Omental fat pad (tissue), 4 donors: ENCODE results near the gene CBLN2. TPM values are rescaled to one million over a fixed set of nuclear protein-coding genes. Genes with fewer than 3 reads are reported as not detected.

ENCODE experiments used
- ATAC-seq: fragments of 150-250 bp; one replicate; pipeline ENCODE4 v1.9.1; 2016; ENCODE audit warnings: mild to moderate bottlenecking, moderate library complexity; ENCODE audit not compliant: low FRiP score
- DNase-seq: peaks from one replicate; pipeline ENCODE4 v3.0.0-alpha.2; 2019; ENCODE audit warnings: low spot score
- total RNA-seq, 4 donors: library from RNA; depleted of rRNA; stranded (reverse); fragments of >200 nt; gene quantifications; one replicate each; pipeline ENCODE4 v1.1.0, GENCODE V29; 2016
- TF ChIP-seq, protein P1 (sequence below), 3 donors: fragments of 450-650 bp; IDR thresholded peaks; one replicate each; pipeline ENCODE4 v1.5.1; 2016 to 2017; ENCODE audit warnings: antibody characterized with exemption in 3 of 3, mild to moderate bottlenecking in 3 of 3, moderate library complexity in 2 of 3

Gene CBLN2
- total RNA-seq, 4 donors from 2014 or later: 0.19 to 3.0 (median 0.72) TPM; not detected in 1

DNA sequence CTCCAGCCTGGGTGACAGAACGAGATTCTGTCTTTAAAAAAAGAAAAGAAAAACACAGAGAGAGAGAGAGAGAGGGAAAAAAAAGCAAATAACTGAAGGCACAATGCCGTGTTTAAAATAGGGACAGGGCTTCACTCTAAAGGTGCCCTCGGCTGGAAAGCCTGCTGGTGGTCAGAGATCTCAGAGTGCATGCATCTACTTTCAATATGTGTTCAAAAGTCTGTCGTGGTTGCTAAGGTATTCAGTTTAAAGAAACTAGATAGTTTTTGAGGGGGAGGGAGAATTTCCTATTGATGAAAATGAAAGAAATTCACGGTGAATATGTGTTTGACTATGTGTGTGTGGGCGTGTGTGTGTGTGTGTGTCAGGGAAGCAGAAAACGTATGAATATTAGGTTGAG lies 11.0 kb upstream of the CBLN2 start:
- TF ChIP-seq, protein P1, sequence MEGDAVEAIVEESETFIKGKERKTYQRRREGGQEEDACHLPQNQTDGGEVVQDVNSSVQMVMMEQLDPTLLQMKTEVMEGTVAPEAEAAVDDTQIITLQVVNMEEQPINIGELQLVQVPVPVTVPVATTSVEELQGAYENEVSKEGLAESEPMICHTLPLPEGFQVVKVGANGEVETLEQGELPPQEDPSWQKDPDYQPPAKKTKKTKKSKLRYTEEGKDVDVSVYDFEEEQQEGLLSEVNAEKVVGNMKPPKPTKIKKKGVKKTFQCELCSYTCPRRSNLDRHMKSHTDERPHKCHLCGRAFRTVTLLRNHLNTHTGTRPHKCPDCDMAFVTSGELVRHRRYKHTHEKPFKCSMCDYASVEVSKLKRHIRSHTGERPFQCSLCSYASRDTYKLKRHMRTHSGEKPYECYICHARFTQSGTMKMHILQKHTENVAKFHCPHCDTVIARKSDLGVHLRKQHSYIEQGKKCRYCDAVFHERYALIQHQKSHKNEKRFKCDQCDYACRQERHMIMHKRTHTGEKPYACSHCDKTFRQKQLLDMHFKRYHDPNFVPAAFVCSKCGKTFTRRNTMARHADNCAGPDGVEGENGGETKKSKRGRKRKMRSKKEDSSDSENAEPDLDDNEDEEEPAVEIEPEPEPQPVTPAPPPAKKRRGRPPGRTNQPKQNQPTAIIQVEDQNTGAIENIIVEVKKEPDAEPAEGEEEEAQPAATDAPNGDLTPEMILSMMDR (IDR thresholded peaks at IDR 0.05): no peak
- DNase-seq: no peak

DNA sequence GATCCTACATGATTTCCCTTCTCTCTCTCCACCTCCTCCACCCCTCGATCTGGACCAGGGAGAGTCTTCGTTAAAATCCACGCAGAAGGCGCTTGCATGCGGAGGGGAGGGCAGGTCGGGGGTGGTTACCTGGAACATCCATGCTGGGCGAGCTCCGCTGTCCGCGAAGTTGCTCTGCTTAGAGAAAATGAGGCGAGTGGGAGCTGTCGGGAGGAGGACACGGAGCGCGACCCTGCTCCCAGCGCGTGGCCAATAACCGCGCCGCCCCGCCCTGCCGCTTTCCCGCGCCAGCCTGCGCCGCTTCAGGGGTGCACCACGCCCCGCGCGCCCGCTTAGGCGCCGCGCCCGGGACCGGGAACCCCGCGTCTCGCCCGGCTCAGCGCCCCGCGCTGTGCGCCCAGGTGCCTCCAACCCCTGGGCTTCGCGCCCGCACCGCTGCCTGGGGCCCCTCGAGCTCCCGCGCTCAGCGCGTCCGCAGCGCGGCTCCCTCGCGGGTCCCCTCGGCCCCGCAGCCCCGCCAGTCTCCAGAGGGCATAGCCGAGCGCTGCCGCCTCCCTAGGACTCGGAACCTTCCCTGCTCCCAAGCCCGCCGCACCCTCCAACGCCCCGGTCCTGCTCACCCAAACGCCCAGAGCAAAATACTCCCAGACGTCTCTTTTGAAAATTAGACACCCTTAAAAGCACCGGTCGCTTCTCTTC lies 636 bp downstream of the CBLN2 start:
- DNase-seq: no peak
- peak; percentile 32 for ATAC-seq
- TF ChIP-seq, protein P1 (IDR thresholded peaks at IDR 0.05): no peak

More for the DNA sequence above, 11.0 kb upstream of the CBLN2 start:
- ATAC-seq: no peak

DNA sequence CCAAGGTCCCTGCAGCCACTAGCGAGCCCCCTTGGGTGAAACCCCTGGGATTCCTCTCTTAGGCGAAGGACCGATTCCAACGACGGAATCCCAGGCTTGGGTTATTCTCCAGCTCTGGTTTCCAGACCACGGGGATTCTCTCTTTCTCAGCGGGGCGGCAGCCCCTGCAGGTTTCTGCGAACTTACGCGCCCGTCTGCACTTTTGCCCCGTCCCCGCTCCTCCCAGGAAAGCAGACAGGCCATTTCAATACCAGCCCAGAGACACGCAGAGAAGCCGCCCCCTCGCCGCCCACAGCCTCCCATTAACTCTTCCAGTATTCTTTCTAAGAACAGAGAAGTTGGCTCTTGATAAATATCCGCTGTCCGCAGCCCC lies 1.2 kb downstream of the CBLN2 start:
- TF ChIP-seq, protein P1 (IDR thresholded peaks at IDR 0.05): no peak
- no peak for ATAC-seq
- no peak for DNase-seq

DNA sequence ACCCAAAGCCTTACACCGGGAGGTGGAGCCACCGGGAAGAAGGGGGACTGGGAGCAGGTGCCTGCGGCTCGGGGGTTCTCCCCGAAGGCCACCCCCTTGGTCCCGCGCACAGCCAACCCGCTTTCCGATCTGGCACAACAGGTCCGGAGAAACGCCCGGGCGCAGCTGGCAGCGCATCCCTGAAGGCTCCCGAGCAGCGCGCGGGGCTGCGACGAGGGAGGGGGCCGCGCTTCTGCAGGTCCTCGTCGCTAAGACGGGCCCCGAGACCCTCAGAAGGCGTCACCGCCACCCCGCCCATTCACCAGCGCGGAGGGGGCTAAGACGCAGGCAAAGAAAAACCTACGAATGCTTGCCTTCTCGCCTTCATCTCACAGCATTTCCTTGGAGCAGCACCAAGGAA lies 1.8 kb downstream of the CBLN2 start:
- TF ChIP-seq, protein P1 (IDR thresholded peaks at IDR 0.05): no peak
- DNase-seq (no peak), ATAC-seq (no peak)

DNA sequence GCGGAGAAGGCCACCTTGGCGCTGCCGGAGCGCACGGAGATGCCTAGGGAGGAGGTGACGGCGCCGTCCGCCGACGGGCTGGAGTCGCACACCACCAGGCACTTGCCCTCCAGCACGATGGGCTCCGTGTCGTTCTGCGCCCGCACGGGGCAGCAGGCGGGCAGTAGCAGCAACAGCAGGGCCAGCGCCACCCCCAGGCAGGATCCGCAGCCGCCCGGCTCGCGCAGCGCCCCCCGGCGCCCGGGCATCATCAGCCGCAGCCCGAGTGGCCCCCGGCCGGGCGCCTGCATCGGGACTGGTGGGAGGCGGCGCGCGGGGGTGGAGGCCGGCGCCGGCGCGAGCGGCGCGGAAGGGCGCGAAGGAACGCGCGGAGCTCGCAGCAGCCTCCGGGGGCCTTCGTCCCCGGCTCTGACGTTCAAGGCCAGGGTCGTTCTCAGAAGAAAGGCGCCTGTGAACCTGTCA lies 2.2 kb downstream of the CBLN2 start:
- ATAC-seq: peak; percentile 15
- no peak for DNase-seq
- TF ChIP-seq, protein P1 (IDR thresholded peaks at IDR 0.05): no peak

DNA sequence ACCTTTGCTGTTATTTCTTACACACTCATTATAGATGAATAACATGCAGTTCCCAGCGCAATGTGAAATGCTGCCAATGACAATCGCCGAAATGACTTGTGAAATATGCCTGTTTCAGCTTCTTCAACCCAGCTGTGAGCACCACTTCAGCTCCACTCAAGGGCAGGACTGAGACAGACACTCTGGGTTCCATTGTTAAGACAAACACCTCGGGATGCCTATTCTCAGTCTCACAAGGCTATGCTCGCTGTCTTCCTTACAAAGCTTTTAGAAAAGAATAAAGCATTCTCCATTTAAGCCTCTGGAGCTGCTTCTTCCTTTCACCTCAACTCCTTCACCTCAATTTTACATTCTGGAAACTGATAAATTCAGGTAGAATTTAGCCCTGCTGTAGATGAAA lies 4.2 kb downstream of the CBLN2 start:
- DNase-seq (no peak), ATAC-seq (no peak)
- TF ChIP-seq, protein P1 (IDR thresholded peaks at IDR 0.05): no peak

DNA sequence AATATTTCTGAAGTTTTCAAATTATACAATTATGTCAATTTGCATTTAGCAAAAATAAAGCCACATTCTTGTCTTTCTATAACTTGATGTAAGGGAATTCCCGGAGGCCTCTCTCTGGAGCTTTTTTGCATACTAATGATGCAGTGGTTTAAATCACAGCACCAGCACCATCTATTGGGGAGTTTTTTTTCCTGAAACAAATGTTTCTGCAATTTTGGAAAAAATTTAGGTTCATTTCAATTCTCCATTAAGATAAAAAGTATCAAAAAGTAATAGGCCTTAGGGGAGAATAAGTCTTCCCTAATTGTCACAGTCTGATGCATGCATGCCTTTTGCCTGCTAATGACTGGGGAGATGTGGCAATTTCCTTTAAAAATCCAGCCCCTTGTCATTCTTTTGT lies 13.5 kb downstream of the CBLN2 start:
- ATAC-seq: no peak
- no peak for DNase-seq
- TF ChIP-seq, protein P1 (IDR thresholded peaks at IDR 0.05): no peak
